Activated CD4-positive, CD25-positive, alpha-beta regulatory T cell treated with anti-CD3 and anti-CD28 coated beads, Interleukin-2, amount 50 U/mL, for 72 hours (primary cell): ENCODE data around the gene CHRNE.
"Not testable (repeated sequence)": the region's sequence is repeated elsewhere in the genome, so short reads cannot be mapped to it uniquely, and the experiment has no call there.

Experiments used
- DNase-seq: peaks from one replicate; pipeline ENCODE4 v3.0.0; 2021

Gene CHRNE

GRCh38 chr17:4881761-4882555 is 20.9 kb downstream of the CHRNE start:
- peak; percentile 66 for DNase-seq

- DNase-seq = no peak
These were observed 22.0 kb downstream of the CHRNE start for GRCh38 chr17:4880857-4881256.

- DNase-seq = no peak
These were observed 23.3 kb downstream of the CHRNE start for GRCh38 chr17:4879601-4880000.

GRCh38 chr17:4877089-4877488 is 25.8 kb downstream of the CHRNE start:
- no peak for DNase-seq

GRCh38 chr17:4872786-4873185 is 30.1 kb downstream of the CHRNE start:
- DNase-seq = no peak

- no peak for DNase-seq
These were observed 32.0 kb downstream of the CHRNE start for GRCh38 chr17:4870855-4871254.

- DNase-seq = not testable (repeated sequence)
These were observed 33.6 kb downstream of the CHRNE start for GRCh38 chr17:4869058-4869998.

- not testable (repeated sequence) for DNase-seq
These were observed 35.4 kb downstream of the CHRNE start for GRCh38 chr17:4867535-4867934.

GRCh38 chr17:4863321-4863720 is 39.6 kb downstream of the CHRNE start:
- DNase-seq = no peak

- DNase-seq = no peak
These were observed 40.2 kb downstream of the CHRNE start for GRCh38 chr17:4862720-4863119.

GRCh38 chr17:4861052-4861451 is 41.8 kb downstream of the CHRNE start:
- no peak for DNase-seq

GRCh38 chr17:4860651-4861050 is 42.2 kb downstream of the CHRNE start:
- DNase-seq = no peak

- no peak for DNase-seq
These were observed 42.9 kb downstream of the CHRNE start for GRCh38 chr17:4859816-4860625.

GRCh38 chr17:4858882-4859260 is 44.0 kb downstream of the CHRNE start:
- DNase-seq = no peak

- no peak for DNase-seq
These were observed 44.6 kb downstream of the CHRNE start for GRCh38 chr17:4858068-4858881.

- not testable (repeated sequence) for DNase-seq
These were observed 45.6 kb downstream of the CHRNE start for GRCh38 chr17:4857347-4857746.

- DNase-seq = no peak
These were observed 46.0 kb downstream of the CHRNE start for GRCh38 chr17:4856937-4857314.

- no peak for DNase-seq
These were observed 46.5 kb downstream of the CHRNE start for GRCh38 chr17:4856271-4856936.

GRCh38 chr17:4854111-4854681 is 48.7 kb downstream of the CHRNE start:
- DNase-seq = no peak

- DNase-seq = no peak
These were observed 49.7 kb downstream of the CHRNE start for GRCh38 chr17:4853208-4853671.

GRCh38 chr17:4852567-4853207 is 50.2 kb downstream of the CHRNE start:
- no peak for DNase-seq
